NCI-H1694 treated with DMSO at 0.1 percent for 48 hours (cell line): Measurements from ENCODE around the gene FAM169A.
"Not testable (repeated sequence)": the region's sequence is repeated elsewhere in the genome, so short reads cannot be mapped to it uniquely, and the experiment has no call there.

Source experiments
- DNase-seq: peaks from one replicate; lab custom pipeline; 2025; lab: John Stamatoyannopoulos, UW

The FAM169A gene

GRCh38 chr5:74865804-74866595, at the start of gene FAM169A:
TSS of gene FAM169A (minus strand) at chr5:74866387. CDS start at chr5:74841676, 24,711 bp downstream.
- DNase-seq, result no peak

GRCh38 chr5:74915488-74915887, 49.3 kb upstream of the FAM169A start:
- no peak for DNase-seq

- not testable (repeated sequence) for DNase-seq
Measured at GRCh38 chr5:74911421-74911820, 45.2 kb upstream of the FAM169A start.

- DNase-seq, result not testable (repeated sequence)
Measured at GRCh38 chr5:74909888-74910287, 43.7 kb upstream of the FAM169A start.

- DNase-seq, result not testable (repeated sequence)
Measured at GRCh38 chr5:74908237-74908636, 42.0 kb upstream of the FAM169A start.

GRCh38 chr5:74904713-74905112, 38.5 kb upstream of the FAM169A start:
- not testable (repeated sequence) for DNase-seq

GRCh38 chr5:74903165-74903787, 37.1 kb upstream of the FAM169A start:
- DNase-seq, result no peak

GRCh38 chr5:74897049-74897448, 30.9 kb upstream of the FAM169A start:
- no peak for DNase-seq

GRCh38 chr5:74895906-74896305, 29.7 kb upstream of the FAM169A start:
- peak; percentile 85 for DNase-seq

- DNase-seq, result no peak
Measured at GRCh38 chr5:74894351-74894750, 28.2 kb upstream of the FAM169A start.

GRCh38 chr5:74892921-74893320, 26.7 kb upstream of the FAM169A start:
- DNase-seq, result no peak

- no peak for DNase-seq
Measured at GRCh38 chr5:74889523-74890105, 23.4 kb upstream of the FAM169A start.

- DNase-seq, result no peak
Measured at GRCh38 chr5:74888117-74888516, 21.9 kb upstream of the FAM169A start.

GRCh38 chr5:74885170-74885569, 19.0 kb upstream of the FAM169A start:
- no peak for DNase-seq

GRCh38 chr5:74882379-74883134, 16.4 kb upstream of the FAM169A start:
- not testable (repeated sequence) for DNase-seq

GRCh38 chr5:74877624-74878304, 11.6 kb upstream of the FAM169A start:
- DNase-seq, result no peak

- DNase-seq, result no peak
Measured at GRCh38 chr5:74875994-74876791, 10.0 kb upstream of the FAM169A start.

- DNase-seq, result no peak
Measured at GRCh38 chr5:74873525-74874249, 7.5 kb upstream of the FAM169A start.

GRCh38 chr5:74870299-74871067, 4.3 kb upstream of the FAM169A start:
- no peak for DNase-seq
